ENCODE data around the gene CPNE4. TPM values are rescaled to one million over a fixed set of nuclear protein-coding genes. Genes with fewer than 3 reads are reported as not detected.

Gene CPNE4
- total RNA-seq, 1 experiment from 2014 or later: 1.9 TPM

DNA sequence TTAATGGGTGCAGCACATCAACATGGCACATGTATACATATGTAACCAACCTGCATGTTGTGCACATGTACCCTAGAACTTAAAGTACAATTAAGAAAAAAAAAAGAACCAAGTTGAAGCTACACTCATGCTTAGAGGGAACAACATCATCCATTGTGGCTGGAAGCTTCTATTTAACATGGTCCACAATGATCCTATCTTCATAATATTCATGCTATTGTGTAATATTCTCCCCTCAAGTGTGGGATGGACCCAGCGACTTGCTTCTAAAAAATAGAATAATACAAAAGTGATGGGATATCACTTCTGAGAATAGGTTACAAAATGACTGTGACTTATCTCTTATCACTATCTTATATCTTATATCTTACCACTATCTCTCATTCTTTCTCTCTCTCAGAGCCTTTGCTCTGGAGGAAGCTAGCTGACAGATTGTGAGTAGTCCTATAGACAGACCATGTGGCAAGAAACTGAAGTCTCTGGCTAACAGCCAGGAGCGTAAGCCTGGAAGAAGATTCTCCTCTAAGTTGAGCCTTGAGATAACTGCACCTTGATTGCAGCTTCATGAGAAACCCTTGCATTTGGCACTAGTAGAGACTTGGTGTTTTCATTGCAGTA lies 333.6 kb downstream of the CPNE4 start:
- no CpG with 5 or more reads among the region's 2 CpGs for WGBS (ENCODE audit: extremely low coverage, insufficient read length, low lambda C conversion rate)
- H3K27me3 ChIP-seq (ENCODE audit: insufficient read depth, low read length): no peaks in the 10 kb centered on the region
- H3K23ac ChIP-seq (ENCODE audit: insufficient read length, low read depth, low read length): no peak overlapping the region
- no peak overlapping the region for H3K9ac ChIP-seq (ENCODE audit: extremely low read depth, insufficient read length, low read length)
- TF ChIP-seq, protein P1, sequence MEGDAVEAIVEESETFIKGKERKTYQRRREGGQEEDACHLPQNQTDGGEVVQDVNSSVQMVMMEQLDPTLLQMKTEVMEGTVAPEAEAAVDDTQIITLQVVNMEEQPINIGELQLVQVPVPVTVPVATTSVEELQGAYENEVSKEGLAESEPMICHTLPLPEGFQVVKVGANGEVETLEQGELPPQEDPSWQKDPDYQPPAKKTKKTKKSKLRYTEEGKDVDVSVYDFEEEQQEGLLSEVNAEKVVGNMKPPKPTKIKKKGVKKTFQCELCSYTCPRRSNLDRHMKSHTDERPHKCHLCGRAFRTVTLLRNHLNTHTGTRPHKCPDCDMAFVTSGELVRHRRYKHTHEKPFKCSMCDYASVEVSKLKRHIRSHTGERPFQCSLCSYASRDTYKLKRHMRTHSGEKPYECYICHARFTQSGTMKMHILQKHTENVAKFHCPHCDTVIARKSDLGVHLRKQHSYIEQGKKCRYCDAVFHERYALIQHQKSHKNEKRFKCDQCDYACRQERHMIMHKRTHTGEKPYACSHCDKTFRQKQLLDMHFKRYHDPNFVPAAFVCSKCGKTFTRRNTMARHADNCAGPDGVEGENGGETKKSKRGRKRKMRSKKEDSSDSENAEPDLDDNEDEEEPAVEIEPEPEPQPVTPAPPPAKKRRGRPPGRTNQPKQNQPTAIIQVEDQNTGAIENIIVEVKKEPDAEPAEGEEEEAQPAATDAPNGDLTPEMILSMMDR (conservative IDR thresholded peaks at IDR 0.05): no peak
- H3K9me3 Mint-ChIP-seq: no peaks in the 10 kb centered on the region; a peak in 1 of 5 replicates
- H3K36me3 Mint-ChIP-seq (ENCODE audit: insufficient read depth in 1 of 3, low read depth in 3 of 3): no peaks in the 10 kb centered on the region
- H3K4ac ChIP-seq (ENCODE audit: low read depth, low read length): no peak overlapping the region
- no peaks in the 10 kb centered on the region for H3K27me3 Mint-ChIP-seq (ENCODE audit: low read depth)
- H2BK120ac ChIP-seq (ENCODE audit: low read depth, low read length, poor library complexity, severe bottlenecking): no peak overlapping the region
- H4K5ac ChIP-seq (ENCODE audit: insufficient read length, low read depth, low read length): no peak overlapping the region
- peaks cover 14 to 16% of the 10 kb centered on the region in 2 experiments for H3K4me1 Mint-ChIP-seq
- H3K27ac ChIP-seq (ENCODE audit: insufficient read length, low read depth, low read length): no peak overlapping the region
- H3K4me1 ChIP-seq (ENCODE audit: insufficient read depth, low read length): peaks cover 4% of the 10 kb centered on the region
- no peaks in the 10 kb centered on the region for H3K23me2 ChIP-seq (ENCODE audit: insufficient read length, low read depth, low read length, poor library complexity, severe bottlenecking)
- H3K4me3 Mint-ChIP-seq: no peak overlapping the region
- H2BK20ac ChIP-seq (ENCODE audit: low read depth, low read length, poor library complexity, severe bottlenecking): no peak overlapping the region
- no peak for DNase-seq
- no peak overlapping the region for H3K14ac ChIP-seq (ENCODE audit: insufficient read depth, low read length)
- H2BK12ac ChIP-seq (ENCODE audit: insufficient read length, low read depth, low read length): no peak overlapping the region
- H3T11ph ChIP-seq (ENCODE audit: low read length): no peak overlapping the region
- no peak overlapping the region for H3K18ac ChIP-seq (ENCODE audit: insufficient read length, low read depth, low read length)
- no peak overlapping the region for H2BK15ac ChIP-seq (ENCODE audit: low read depth, low read length)
- H2AFZ ChIP-seq (ENCODE audit: low read length): no peak overlapping the region
- no peak overlapping the region for H3K56ac ChIP-seq (ENCODE audit: insufficient read length, low read depth, low read length)
- no peak overlapping the region for H3K4me2 ChIP-seq (ENCODE audit: insufficient read depth, insufficient read length, low read length)
- no peak overlapping the region for H2AK5ac ChIP-seq (ENCODE audit: insufficient read length, low read length)
- H4K8ac ChIP-seq (replicated peaks; ENCODE audit: insufficient read length, low read depth, low read length): no peak overlapping the region
- H3K9me3 ChIP-seq (ENCODE audit: control insufficient read depth, low read depth, low read length): no peaks in the 10 kb centered on the region
- H4K20me1 ChIP-seq (ENCODE audit: control insufficient read depth, insufficient read depth, insufficient read length): no peaks in the 10 kb centered on the region
- no peaks in the 10 kb centered on the region for H3K79me2 ChIP-seq (ENCODE audit: insufficient read depth, low read length)
- H2BK5ac ChIP-seq (ENCODE audit: insufficient read length, low read length): no peak overlapping the region
- H3K79me1 ChIP-seq (ENCODE audit: insufficient read depth, low read depth, low read length, poor library complexity, severe bottlenecking): no peaks in the 10 kb centered on the region
- peak overlapping the region in 1 of 3 experiments; percentile 27; a peak in 1 of 7 replicates for H3K27ac Mint-ChIP-seq
- H4K91ac ChIP-seq (ENCODE audit: insufficient read length, low read depth, low read length): no peak overlapping the region
